Measurements from ENCODE around the gene CAPN11. TPM values are rescaled to one million over a fixed set of nuclear protein-coding genes. Genes with fewer than 3 reads are reported as not detected.
"Not testable (repeated sequence)": the region's sequence is repeated elsewhere in the genome, so short reads cannot be mapped to it uniquely, and the experiment has no call there.

CAPN11 gene
- total and polyA plus RNA-seq, 2 donors (not counting 1 experiment from before 2014, with no cell fraction given), result not detected

- H3K4me2 ChIP-seq (ENCODE audit: extremely low read depth, insufficient read depth, low read length), result no peak overlapping the region
- H3K36me3 ChIP-seq (ENCODE audit: control insufficient read depth, insufficient read depth, low read length), result no peaks in the 10 kb centered on the region
- no peak overlapping the region for H2AFZ ChIP-seq (ENCODE audit: low read length)
- H3K27ac ChIP-seq (ENCODE audit: insufficient read depth, low read length), result no peak overlapping the region
- H4K20me1 ChIP-seq (ENCODE audit: control insufficient read depth, extremely low read depth, insufficient read depth, low read length), result no peaks in the 10 kb centered on the region
- H3K9ac ChIP-seq (ENCODE audit: insufficient read depth, low read length), result no peak overlapping the region
- TF ChIP-seq EZH2 (IDR thresholded peaks at IDR 0.05; ENCODE audit: low read length, missing control alignments) (no peak), CTCF (conservative IDR thresholded peaks at IDR 0.05 in 1 of 2, IDR thresholded peaks at IDR 0.05 in 1 of 2; ENCODE audit: low read depth in 1 of 2, low read length in 2 of 2) (no peak)
- H3K4me1 ChIP-seq (ENCODE audit: control insufficient read depth, extremely low read depth, insufficient read depth, low read length), result peaks cover 2% of the 10 kb centered on the region
- no peak overlapping the region for H3K4me3 ChIP-seq (replicated peaks in 1 of 4; ENCODE audit: control extremely low read depth in 1 of 4, insufficient read depth in 1 of 4, low read depth in 3 of 4, low read length in 4 of 4)
- no peaks in the 10 kb centered on the region for H3K79me2 ChIP-seq (ENCODE audit: control insufficient read depth, insufficient read depth, low read length)
- H3K9me3 ChIP-seq (ENCODE audit: control insufficient read depth, insufficient read depth, low read depth, low read length), result no peaks in the 10 kb centered on the region
- no peaks in the 10 kb centered on the region for H3K27me3 ChIP-seq (ENCODE audit: control insufficient read depth, insufficient read depth, low read length)
- DNase-seq (ENCODE audit: low read depth in 2 of 2), result no peak
These were observed 24.3 kb downstream of the CAPN11 start for GRCh38 chr6:44182911-44183390.

- Histone ChIP-seq H3K9me3 (ENCODE audit: control insufficient read depth, insufficient read depth, low read depth, low read length) (no peaks in the 10 kb centered on the region), H2AFZ (ENCODE audit: low read length) (no peak overlapping the region), H3K4me3 (replicated peaks in 1 of 4; ENCODE audit: control extremely low read depth in 1 of 4, insufficient read depth in 1 of 4, low read depth in 3 of 4, low read length in 4 of 4) (no peak overlapping the region), H3K4me2 (ENCODE audit: extremely low read depth, insufficient read depth, low read length) (no peak overlapping the region), H3K27me3 (ENCODE audit: control insufficient read depth, insufficient read depth, low read length) (no peaks in the 10 kb centered on the region), H3K9ac (ENCODE audit: insufficient read depth, low read length) (no peak overlapping the region), H3K27ac (ENCODE audit: insufficient read depth, low read length) (no peak overlapping the region), H4K20me1 (ENCODE audit: control insufficient read depth, extremely low read depth, insufficient read depth, low read length) (no peaks in the 10 kb centered on the region), H3K4me1 (ENCODE audit: control insufficient read depth, extremely low read depth, insufficient read depth, low read length) (peaks cover 2% of the 10 kb centered on the region), H3K36me3 (ENCODE audit: control insufficient read depth, insufficient read depth, low read length) (no peaks in the 10 kb centered on the region), H3K79me2 (ENCODE audit: control insufficient read depth, insufficient read depth, low read length) (no peaks in the 10 kb centered on the region)
- TF ChIP-seq CTCF (conservative IDR thresholded peaks at IDR 0.05 in 1 of 2, IDR thresholded peaks at IDR 0.05 in 1 of 2; ENCODE audit: low read depth in 1 of 2, low read length in 2 of 2), result no peak
- no peak for TF ChIP-seq EZH2 (IDR thresholded peaks at IDR 0.05; ENCODE audit: low read length, missing control alignments)
- no peak for DNase-seq (ENCODE audit: low read depth in 2 of 2)
These were observed 25.2 kb downstream of the CAPN11 start for GRCh38 chr6:44183783-44184182.

GRCh38 chr6:44185356-44185755, 26.7 kb downstream of the CAPN11 start:
- not testable (repeated sequence) for H3K4me3 ChIP-seq (replicated peaks in 1 of 4; ENCODE audit: control extremely low read depth in 1 of 4, insufficient read depth in 1 of 4, low read depth in 3 of 4, low read length in 4 of 4); H4K20me1 ChIP-seq (ENCODE audit: control insufficient read depth, extremely low read depth, insufficient read depth, low read length); H3K27me3 ChIP-seq (ENCODE audit: control insufficient read depth, insufficient read depth, low read length); H2AFZ ChIP-seq (ENCODE audit: low read length); H3K79me2 ChIP-seq (ENCODE audit: control insufficient read depth, insufficient read depth, low read length); H3K9me3 ChIP-seq (ENCODE audit: control insufficient read depth, insufficient read depth, low read depth, low read length); H3K4me1 ChIP-seq (ENCODE audit: control insufficient read depth, extremely low read depth, insufficient read depth, low read length); DNase-seq (ENCODE audit: low read depth in 2 of 2); H3K27ac ChIP-seq (ENCODE audit: insufficient read depth, low read length); H3K36me3 ChIP-seq (ENCODE audit: control insufficient read depth, insufficient read depth, low read length); H3K4me2 ChIP-seq (ENCODE audit: extremely low read depth, insufficient read depth, low read length); H3K9ac ChIP-seq (ENCODE audit: insufficient read depth, low read length)

Measured in fibroblast of lung (primary cell).